Osteoblast (primary cell): ENCODE results near the gene TPST2. TPM values are rescaled to one million over a fixed set of nuclear protein-coding genes. Genes with fewer than 3 reads are reported as not detected.

Experiments
- DNase-seq: peaks from one replicate; pipeline ENCODE4 v3.0.0; 2011; ENCODE audit warnings: low spot score, mixed read lengths; ENCODE audit not compliant: insufficient read length; ENCODE audit errors: missing footprints
- H2AFZ ChIP-seq: 2 replicates; pipeline ENCODE4 v1.6.0; 2011; ENCODE audit warnings: mild to moderate bottlenecking, low read length
- H3K27ac ChIP-seq: 2 replicates; pipeline ENCODE4 v1.5.1; 2011; ENCODE audit warnings: mild to moderate bottlenecking, low read depth, low read length, moderate library complexity
- H3K27me3 ChIP-seq: 2 replicates; pipeline ENCODE4 v1.6.0; 2012; ENCODE audit warnings: mild to moderate bottlenecking, control low read depth, inconsistent platforms, low read length, moderate library complexity; ENCODE audit not compliant: insufficient read depth
- H3K36me3 ChIP-seq: 2 replicates; pipeline ENCODE4 v1.5.1; 2011; ENCODE audit warnings: mild to moderate bottlenecking, low read length, control low read depth, moderate library complexity; ENCODE audit not compliant: insufficient read depth
- H3K4me1 ChIP-seq: 2 replicates; pipeline ENCODE4 v1.5.1; 2011; ENCODE audit warnings: mild to moderate bottlenecking, low read length, control low read depth, moderate library complexity; ENCODE audit not compliant: insufficient read depth
- H3K4me2 ChIP-seq: 2 replicates; pipeline ENCODE4 v1.6.0; 2011; ENCODE audit warnings: mild to moderate bottlenecking, low read length; ENCODE audit not compliant: insufficient read depth
- H3K4me3 ChIP-seq: fragments of 200-600 bp; sonication (generic); 3 replicates; pipeline ENCODE4 v1.5.1; 2012; ENCODE audit warnings: mild to moderate bottlenecking, low read length, inconsistent platforms; ENCODE audit not compliant: insufficient read depth
- H3K79me2 ChIP-seq: 2 replicates; pipeline ENCODE4 v1.6.0; 2012; ENCODE audit warnings: mild to moderate bottlenecking, low read length, control low read depth, inconsistent platforms; ENCODE audit not compliant: insufficient read depth
- H3K9me3 ChIP-seq: 2 replicates; pipeline ENCODE4 v1.5.1; 2011; ENCODE audit warnings: low read depth, low read length, control low read depth
- H4K20me1 ChIP-seq: 2 replicates; pipeline ENCODE4 v1.6.0; 2012; ENCODE audit warnings: mild to moderate bottlenecking, low read length, control low read depth; ENCODE audit not compliant: insufficient read depth
- total RNA-seq: library from RNA; depleted of rRNA; stranded (reverse); fragments of >200 nt; gene quantifications from 2 replicates; pipeline ENCODE4 v1.2.3, GENCODE V29; 2012
- TF ChIP-seq, protein P1 (sequence below): IDR thresholded peaks from 2 replicates; pipeline ENCODE4 v1.5.1; 2011; ENCODE audit warnings: mild to moderate bottlenecking, low read depth, low read length, moderate library complexity; ENCODE audit errors: extremely low read depth

Gene TPST2
- total RNA-seq, 1 donor, result 98.4 TPM

DNA sequence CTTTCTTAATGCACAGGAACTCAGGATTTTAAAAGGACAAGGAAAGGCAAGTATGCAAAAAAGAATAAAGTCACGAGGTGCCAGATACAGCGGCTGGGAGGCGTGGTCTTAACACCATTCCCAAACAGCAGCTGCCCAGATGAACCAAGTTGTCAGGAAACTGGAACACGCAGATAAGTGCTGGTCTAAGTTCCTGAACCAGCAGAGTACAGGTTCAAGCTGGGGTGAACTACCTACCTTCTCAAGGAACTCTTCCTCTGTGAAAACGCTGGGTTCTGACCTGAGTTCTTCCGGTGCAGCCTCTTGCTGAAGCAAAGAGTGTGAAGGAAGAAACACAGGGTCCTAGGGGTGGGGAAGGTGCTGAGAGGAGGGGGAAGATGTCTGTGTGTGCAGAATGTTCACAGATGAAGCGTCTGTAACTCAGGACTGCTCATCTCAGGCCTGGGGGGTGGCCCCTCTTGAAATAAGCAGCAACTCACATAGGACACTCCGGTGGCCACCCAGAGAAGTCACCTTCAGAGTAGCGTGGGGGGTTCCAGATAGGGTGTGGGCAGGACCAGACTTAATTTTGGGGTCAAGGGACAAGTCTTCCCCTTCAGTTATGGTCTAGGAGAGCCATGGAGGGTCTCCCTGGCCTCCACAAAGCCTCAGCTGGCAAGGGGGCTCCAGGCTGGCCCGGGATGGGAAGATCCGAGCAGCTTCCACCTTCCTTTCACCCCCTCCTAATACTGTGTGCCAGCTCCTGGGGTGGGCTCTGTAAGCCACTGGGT lies 3.2 kb downstream of the TPST2 start:
- Histone ChIP-seq H3K9me3 (no peaks in the 10 kb centered on the region), H3K4me2 (no peak overlapping the region), H3K36me3 (peaks cover 17% of the 10 kb centered on the region), H3K79me2 (peaks cover 74% of the 10 kb centered on the region), H3K27ac (no peak overlapping the region), H2AFZ (no peak overlapping the region), H3K4me1 (peaks cover 37% of the 10 kb centered on the region), H3K4me3 (no peak overlapping the region), H4K20me1 (peaks cover 46% of the 10 kb centered on the region), H3K27me3 (peaks cover under 1% of the 10 kb centered on the region)
- TF ChIP-seq, protein P1, sequence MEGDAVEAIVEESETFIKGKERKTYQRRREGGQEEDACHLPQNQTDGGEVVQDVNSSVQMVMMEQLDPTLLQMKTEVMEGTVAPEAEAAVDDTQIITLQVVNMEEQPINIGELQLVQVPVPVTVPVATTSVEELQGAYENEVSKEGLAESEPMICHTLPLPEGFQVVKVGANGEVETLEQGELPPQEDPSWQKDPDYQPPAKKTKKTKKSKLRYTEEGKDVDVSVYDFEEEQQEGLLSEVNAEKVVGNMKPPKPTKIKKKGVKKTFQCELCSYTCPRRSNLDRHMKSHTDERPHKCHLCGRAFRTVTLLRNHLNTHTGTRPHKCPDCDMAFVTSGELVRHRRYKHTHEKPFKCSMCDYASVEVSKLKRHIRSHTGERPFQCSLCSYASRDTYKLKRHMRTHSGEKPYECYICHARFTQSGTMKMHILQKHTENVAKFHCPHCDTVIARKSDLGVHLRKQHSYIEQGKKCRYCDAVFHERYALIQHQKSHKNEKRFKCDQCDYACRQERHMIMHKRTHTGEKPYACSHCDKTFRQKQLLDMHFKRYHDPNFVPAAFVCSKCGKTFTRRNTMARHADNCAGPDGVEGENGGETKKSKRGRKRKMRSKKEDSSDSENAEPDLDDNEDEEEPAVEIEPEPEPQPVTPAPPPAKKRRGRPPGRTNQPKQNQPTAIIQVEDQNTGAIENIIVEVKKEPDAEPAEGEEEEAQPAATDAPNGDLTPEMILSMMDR, result no peak
- no peak for DNase-seq

DNA sequence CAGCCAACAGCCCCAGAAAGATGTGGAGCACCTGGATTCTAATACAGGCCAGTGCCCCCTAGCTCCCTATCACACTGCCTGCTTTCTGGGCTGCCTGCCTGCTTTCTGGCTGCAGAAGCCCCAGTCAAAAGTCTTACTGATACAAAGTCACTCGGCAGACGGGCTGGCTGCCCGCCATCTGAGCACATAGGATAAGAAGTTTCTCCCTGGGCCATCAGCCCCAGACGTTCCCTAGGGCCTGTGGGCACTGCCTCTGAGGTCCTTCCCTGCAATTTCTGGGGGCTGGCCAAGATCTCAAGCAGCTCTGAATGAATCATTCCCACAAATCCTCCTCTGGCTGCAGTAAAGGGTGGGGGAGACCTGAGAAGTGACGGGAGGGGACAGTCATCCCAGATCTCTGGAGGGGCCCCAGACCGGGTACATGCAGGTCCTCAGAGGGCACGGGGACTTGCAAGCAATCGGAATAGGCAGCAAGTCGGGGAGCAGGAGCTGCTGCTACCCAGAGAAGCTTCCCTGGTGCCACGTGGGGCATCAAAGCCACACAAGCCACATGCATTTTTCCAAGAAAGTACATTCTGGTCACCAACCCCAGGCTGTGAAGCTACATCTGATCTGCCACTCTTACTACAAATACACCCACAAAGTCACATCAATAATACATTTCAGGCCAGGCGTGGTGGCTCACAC lies 4.7 kb downstream of the TPST2 start:
- Histone ChIP-seq H3K79me2 (peaks cover 89% of the 10 kb centered on the region), H3K4me2 (peak overlapping the region; percentile 57), H2AFZ (no peak overlapping the region), H3K4me3 (peak overlapping the region; percentile 22), H3K4me1 (peaks cover 30% of the 10 kb centered on the region), H3K27me3 (no peaks in the 10 kb centered on the region), H4K20me1 (peaks cover 61% of the 10 kb centered on the region), H3K36me3 (peaks cover 32% of the 10 kb centered on the region), H3K9me3 (no peaks in the 10 kb centered on the region), H3K27ac (peak overlapping the region; percentile 29)
- TF ChIP-seq, protein P1, result peak; percentile 17
- DNase-seq, result peak; percentile 90

DNA sequence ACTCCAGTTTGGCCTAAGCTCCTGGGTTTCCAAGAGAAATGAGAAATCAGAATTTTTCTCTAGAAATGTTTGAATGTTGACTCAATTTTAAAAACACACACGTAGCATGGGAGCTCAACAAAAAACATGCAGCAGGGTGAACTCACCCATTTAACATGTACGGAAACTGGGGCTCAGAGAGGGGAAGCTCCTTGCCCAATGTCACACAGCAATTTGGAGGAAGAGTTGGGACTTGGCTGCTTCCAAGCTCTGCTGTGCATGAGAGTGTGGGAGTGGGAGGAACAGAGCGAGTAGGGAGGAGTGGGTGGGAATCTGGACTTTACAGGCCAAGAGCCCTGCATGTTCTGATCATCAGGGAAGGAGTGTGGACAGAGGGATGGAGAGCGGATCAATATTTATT lies 5.9 kb downstream of the TPST2 start:
- peaks cover 34% of the 10 kb centered on the region for H3K36me3 ChIP-seq
- H3K27me3 ChIP-seq, result no peaks in the 10 kb centered on the region
- no peak overlapping the region for H3K4me2 ChIP-seq
- no peak overlapping the region for H2AFZ ChIP-seq
- no peak overlapping the region for H3K4me3 ChIP-seq
- H3K79me2 ChIP-seq, result peaks cover 93% of the 10 kb centered on the region
- H4K20me1 ChIP-seq, result peaks cover 70% of the 10 kb centered on the region
- TF ChIP-seq, protein P1, result no peak
- H3K4me1 ChIP-seq, result peaks cover 28% of the 10 kb centered on the region
- no peak for DNase-seq
- no peaks in the 10 kb centered on the region for H3K9me3 ChIP-seq
- H3K27ac ChIP-seq, result peak overlapping the region; percentile 43

DNA sequence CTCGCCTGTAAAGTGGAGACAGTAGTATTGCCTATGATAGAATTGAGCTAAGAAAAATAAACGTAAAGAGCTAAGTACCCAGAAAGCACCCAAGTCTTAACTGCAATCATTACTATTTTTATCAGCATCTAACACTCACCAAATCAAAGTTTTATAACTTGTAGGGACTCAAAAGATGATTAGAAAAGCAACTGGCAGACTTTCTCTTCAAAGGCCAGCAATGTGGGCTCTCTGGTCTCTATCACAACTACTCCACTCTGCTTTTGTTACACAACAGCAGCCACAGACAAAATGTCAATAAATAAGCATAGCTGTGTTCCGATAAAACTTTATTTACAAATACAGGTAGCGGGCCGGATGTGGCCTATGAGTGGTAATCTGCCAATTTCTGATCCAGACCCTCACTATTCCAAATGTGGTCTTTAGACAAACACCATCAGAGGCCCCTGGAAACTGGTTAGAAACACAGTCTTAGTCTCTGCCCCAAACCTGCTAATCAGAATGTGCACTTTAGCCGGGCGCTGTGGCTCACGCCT lies 8.2 kb downstream of the TPST2 start:
- H3K4me3 ChIP-seq, result no peak overlapping the region
- no peak overlapping the region for H2AFZ ChIP-seq
- peaks cover 30% of the 10 kb centered on the region for H3K36me3 ChIP-seq
- no peaks in the 10 kb centered on the region for H3K27me3 ChIP-seq
- H3K79me2 ChIP-seq, result peaks cover 91% of the 10 kb centered on the region
- no peaks in the 10 kb centered on the region for H3K9me3 ChIP-seq
- H3K27ac ChIP-seq, result no peak overlapping the region
- DNase-seq, result no peak
- TF ChIP-seq, protein P1, result no peak
- H3K4me1 ChIP-seq, result peaks cover 20% of the 10 kb centered on the region
- peaks cover 68% of the 10 kb centered on the region for H4K20me1 ChIP-seq
- H3K4me2 ChIP-seq, result no peak overlapping the region
